Hepatocyte (in vitro differentiated cells): ENCODE measurements around the gene CARMIL1.

ENCODE experiments used
- CTCF ChIP-seq: fragments of 200-600 bp; sonication (generic); IDR thresholded peaks from 2 replicates; pipeline ENCODE4 v1.5.1; 2016; ENCODE audit warnings: antibody characterized with exemption, mild to moderate bottlenecking; ENCODE audit not compliant: poor library complexity
- EZH2 ChIP-seq: fragments of 200-600 bp; sonication (generic); IDR thresholded peaks from 2 replicates; pipeline ENCODE4 v1.6.1; 2016; ENCODE audit warnings: antibody characterized with exemption, mild to moderate bottlenecking, borderline replicate concordance
- EZH2phosphoT487 ChIP-seq: fragments of 200-600 bp; sonication (generic); IDR thresholded peaks from one replicate; pipeline ENCODE4 v1.6.1; 2018; ENCODE audit warnings: antibody characterized with exemption, mild to moderate bottlenecking, low read depth, moderate library complexity; ENCODE audit not compliant: unreplicated experiment, severe bottlenecking

GRCh38 chr6:25454136-25454535 is 175.0 kb downstream of the CARMIL1 start:
- TF ChIP-seq CTCF (no peak), EZH2 (no peak), EZH2phosphoT487 (no peak)
